ENCODE measurements around the gene RANBP17. TPM values are rescaled to one million over a fixed set of nuclear protein-coding genes. Genes with fewer than 3 reads are reported as not detected.

The RANBP17 gene
- total RNA-seq, 1 experiment from 2014 or later = 6.0 TPM

- Histone ChIP-seq H3K79me2 (ENCODE audit: low read length) (no peaks in the 10 kb centered on the region), H3K4me1 (ENCODE audit: insufficient read depth, low read length) (no peaks in the 10 kb centered on the region), H3K27me3 (ENCODE audit: low read length) (no peaks in the 10 kb centered on the region), H3F3A (ENCODE audit: low read length, unreplicated experiment) (no peaks in the 10 kb centered on the region), H3K9me3 (ENCODE audit: low read length) (no peaks in the 10 kb centered on the region), H3K4me2 (ENCODE audit: low read length) (no peak overlapping the region), H3K36me3 (ENCODE audit: low read depth, low read length) (no peaks in the 10 kb centered on the region), H3K27ac (ENCODE audit: low read length) (no peak overlapping the region), H3K9me2 (replicated peaks; ENCODE audit: low read length) (no peaks in the 10 kb centered on the region), H3K9ac (ENCODE audit: low read length) (no peak overlapping the region), H3K4me3 (ENCODE audit: low read length) (no peak overlapping the region), H4K20me1 (ENCODE audit: low read length) (no peaks in the 10 kb centered on the region), H2AFZ (ENCODE audit: low read length) (no peak overlapping the region)
- no peak for ATAC-seq
- POLR2A ChIA-PET (ENCODE audit: unreplicated experiment) = no interaction called here
- intact Hi-C loops (cut with micrococcal nuclease) = no loop called here
- BruUV-seq (replicated peaks) = no TSS peak
- CTCF ChIA-PET = no interaction called here
- no peak for TF ChIP-seq EZH2 (IDR thresholded peaks at IDR 0.05; ENCODE audit: low read length, unreplicated experiment)
- TF ChIP-seq CTCF (conservative IDR thresholded peaks at IDR 0.05; ENCODE audit: low read depth, low read length) = no peak
- no peak for TF ChIP-seq EZH2phosphoT487 (IDR thresholded peaks at IDR 0.05; ENCODE audit: borderline replicate concordance, low read length)
- no peak for DNase-seq
Measured at GRCh38 chr5:171102877-171103610, 241.2 kb downstream of the RANBP17 start.

GRCh38 chr5:171107669-171108068 lies 245.9 kb downstream of the RANBP17 start:
- no peaks in the 10 kb centered on the region for H3K9me3 ChIP-seq (ENCODE audit: low read length)
- POLR2A ChIA-PET (ENCODE audit: unreplicated experiment) = no interaction called here
- BruUV-seq (replicated peaks) = no TSS peak
- H3K9me2 ChIP-seq (replicated peaks; ENCODE audit: low read length) = no peaks in the 10 kb centered on the region
- no peak overlapping the region for H3K27ac ChIP-seq (ENCODE audit: low read length)
- no peak overlapping the region for H3K4me3 ChIP-seq (ENCODE audit: low read length)
- TF ChIP-seq EZH2phosphoT487 (IDR thresholded peaks at IDR 0.05; ENCODE audit: borderline replicate concordance, low read length) (no peak), CTCF (conservative IDR thresholded peaks at IDR 0.05; ENCODE audit: low read depth, low read length) (no peak), EZH2 (IDR thresholded peaks at IDR 0.05; ENCODE audit: low read length, unreplicated experiment) (no peak)
- no peaks in the 10 kb centered on the region for H3K36me3 ChIP-seq (ENCODE audit: low read depth, low read length)
- intact Hi-C loops (cut with micrococcal nuclease) = no loop called here
- H3K4me2 ChIP-seq (ENCODE audit: low read length) = no peak overlapping the region
- no peak overlapping the region for H3K9ac ChIP-seq (ENCODE audit: low read length)
- no peaks in the 10 kb centered on the region for H3K27me3 ChIP-seq (ENCODE audit: low read length)
- CTCF ChIA-PET = no interaction called here
- no peaks in the 10 kb centered on the region for H3F3A ChIP-seq (ENCODE audit: low read length, unreplicated experiment)
- no peaks in the 10 kb centered on the region for H3K4me1 ChIP-seq (ENCODE audit: insufficient read depth, low read length)
- no peaks in the 10 kb centered on the region for H3K79me2 ChIP-seq (ENCODE audit: low read length)
- no peaks in the 10 kb centered on the region for H4K20me1 ChIP-seq (ENCODE audit: low read length)
- DNase-seq = no peak
- no peak for ATAC-seq
- H2AFZ ChIP-seq (ENCODE audit: low read length) = no peak overlapping the region

GRCh38 chr5:171115519-171115918 lies 253.7 kb downstream of the RANBP17 start:
- POLR2A ChIA-PET (ENCODE audit: unreplicated experiment) = no interaction called here
- CTCF ChIA-PET = no interaction called here

More at GRCh38 chr5:171115519-171115918, 253.7 kb downstream of the RANBP17 start:
- H3K4me2 ChIP-seq (ENCODE audit: low read length) = no peak overlapping the region
- H3K36me3 ChIP-seq (ENCODE audit: low read depth, low read length) = no peaks in the 10 kb centered on the region
- H3F3A ChIP-seq (ENCODE audit: low read length, unreplicated experiment) = no peaks in the 10 kb centered on the region
- no peak for ATAC-seq
- BruUV-seq (replicated peaks) = no TSS peak
- H3K27ac ChIP-seq (ENCODE audit: low read length) = no peak overlapping the region
- H3K9ac ChIP-seq (ENCODE audit: low read length) = no peak overlapping the region
- TF ChIP-seq EZH2phosphoT487 (IDR thresholded peaks at IDR 0.05; ENCODE audit: borderline replicate concordance, low read length) (no peak), EZH2 (IDR thresholded peaks at IDR 0.05; ENCODE audit: low read length, unreplicated experiment) (no peak), CTCF (conservative IDR thresholded peaks at IDR 0.05; ENCODE audit: low read depth, low read length) (no peak)
- no peaks in the 10 kb centered on the region for H3K4me1 ChIP-seq (ENCODE audit: insufficient read depth, low read length)
- H3K27me3 ChIP-seq (ENCODE audit: low read length) = no peaks in the 10 kb centered on the region
- no peaks in the 10 kb centered on the region for H3K9me2 ChIP-seq (replicated peaks; ENCODE audit: low read length)
- H3K9me3 ChIP-seq (ENCODE audit: low read length) = no peaks in the 10 kb centered on the region
- no peak for DNase-seq
- H2AFZ ChIP-seq (ENCODE audit: low read length) = no peak overlapping the region
- intact Hi-C loops (cut with micrococcal nuclease) = no loop called here
- no peak overlapping the region for H3K4me3 ChIP-seq (ENCODE audit: low read length)
- no peaks in the 10 kb centered on the region for H4K20me1 ChIP-seq (ENCODE audit: low read length)
- no peaks in the 10 kb centered on the region for H3K79me2 ChIP-seq (ENCODE audit: low read length)
